ENCODE results near the gene SCMH1. TPM values are rescaled to one million over a fixed set of nuclear protein-coding genes. Genes with fewer than 3 reads are reported as not detected.
"Not testable (repeated sequence)": the region's sequence is repeated elsewhere in the genome, so short reads cannot be mapped to it uniquely, and the experiment has no call there.

The SCMH1 gene
- total RNA-seq, 1 donor from 2014 or later: 25.5 TPM

DNA sequence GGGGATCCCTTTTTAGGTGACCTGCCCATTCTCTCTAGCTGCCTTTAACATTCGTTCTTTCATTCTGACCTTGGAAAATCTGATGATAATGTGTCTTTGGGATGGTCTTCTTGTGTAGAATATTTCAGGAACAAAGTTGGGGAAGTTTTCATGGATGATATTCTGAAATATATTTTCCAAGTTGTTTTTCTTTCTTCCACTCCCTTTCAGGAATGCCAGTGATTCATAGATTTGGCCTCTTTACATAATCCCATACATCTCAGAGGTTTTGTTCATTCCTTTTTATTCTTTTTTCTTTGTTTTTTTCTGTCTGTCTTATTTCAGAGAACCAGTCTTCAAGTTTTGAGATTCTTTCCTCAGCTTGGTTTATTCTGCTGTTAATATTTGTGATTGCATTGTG is 13.9 kb upstream of the SCMH1 start:
- DNase-seq (ENCODE audit: low read depth): no peak
- TF ChIP-seq, protein P1, sequence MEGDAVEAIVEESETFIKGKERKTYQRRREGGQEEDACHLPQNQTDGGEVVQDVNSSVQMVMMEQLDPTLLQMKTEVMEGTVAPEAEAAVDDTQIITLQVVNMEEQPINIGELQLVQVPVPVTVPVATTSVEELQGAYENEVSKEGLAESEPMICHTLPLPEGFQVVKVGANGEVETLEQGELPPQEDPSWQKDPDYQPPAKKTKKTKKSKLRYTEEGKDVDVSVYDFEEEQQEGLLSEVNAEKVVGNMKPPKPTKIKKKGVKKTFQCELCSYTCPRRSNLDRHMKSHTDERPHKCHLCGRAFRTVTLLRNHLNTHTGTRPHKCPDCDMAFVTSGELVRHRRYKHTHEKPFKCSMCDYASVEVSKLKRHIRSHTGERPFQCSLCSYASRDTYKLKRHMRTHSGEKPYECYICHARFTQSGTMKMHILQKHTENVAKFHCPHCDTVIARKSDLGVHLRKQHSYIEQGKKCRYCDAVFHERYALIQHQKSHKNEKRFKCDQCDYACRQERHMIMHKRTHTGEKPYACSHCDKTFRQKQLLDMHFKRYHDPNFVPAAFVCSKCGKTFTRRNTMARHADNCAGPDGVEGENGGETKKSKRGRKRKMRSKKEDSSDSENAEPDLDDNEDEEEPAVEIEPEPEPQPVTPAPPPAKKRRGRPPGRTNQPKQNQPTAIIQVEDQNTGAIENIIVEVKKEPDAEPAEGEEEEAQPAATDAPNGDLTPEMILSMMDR (conservative IDR thresholded peaks at IDR 0.05; ENCODE audit: low read depth, low read length): no peak
- H3K4me3 ChIP-seq (ENCODE audit: low read depth, low read length): no peak overlapping the region

DNA sequence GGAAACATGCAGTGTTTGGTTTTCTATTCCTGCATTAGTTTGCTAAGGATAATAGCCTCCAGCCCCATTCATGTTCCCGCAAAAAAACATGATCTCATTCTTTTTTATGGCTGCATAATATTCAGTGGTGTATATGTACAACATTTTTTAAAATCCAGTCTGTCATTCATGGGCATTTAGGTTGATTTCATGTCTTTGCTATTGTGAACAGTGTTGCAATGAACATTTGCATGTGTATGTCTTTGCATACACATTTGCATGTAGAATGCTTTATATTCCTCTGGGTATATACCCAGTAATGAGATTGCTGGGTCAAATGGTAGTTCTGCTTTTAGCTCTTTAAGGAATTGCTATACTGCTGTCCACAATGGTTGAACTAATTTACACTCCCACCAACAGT is 9.0 kb upstream of the SCMH1 start:
- DNase-seq (ENCODE audit: low read depth): not testable (repeated sequence)

DNA sequence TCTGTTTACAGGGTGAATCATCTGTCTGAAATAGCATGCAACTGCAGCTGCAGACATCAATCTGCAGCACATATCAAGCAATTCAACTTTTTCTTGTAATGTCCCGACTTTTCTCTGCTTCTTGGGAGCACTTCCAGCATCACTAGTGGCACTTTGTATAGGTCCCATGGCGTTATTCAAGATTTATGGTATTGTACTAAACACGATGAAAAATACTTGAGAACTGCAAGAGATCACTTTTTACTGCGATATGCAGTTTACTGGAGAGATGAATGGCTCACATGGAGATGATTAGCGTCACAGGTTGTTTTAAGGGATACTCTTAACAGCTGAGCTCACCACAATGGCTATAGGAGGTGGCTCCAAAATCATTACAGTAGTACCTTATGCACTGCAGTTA is 7.2 kb upstream of the SCMH1 start:
- H3K4me3 ChIP-seq (ENCODE audit: low read depth, low read length): no peak overlapping the region
- TF ChIP-seq, protein P1 (conservative IDR thresholded peaks at IDR 0.05; ENCODE audit: low read depth, low read length): no peak
- no peak for DNase-seq (ENCODE audit: low read depth)

More for the DNA sequence above, 9.0 kb upstream of the SCMH1 start:
- H3K4me3 ChIP-seq (ENCODE audit: low read depth, low read length): not testable (repeated sequence)

DNA sequence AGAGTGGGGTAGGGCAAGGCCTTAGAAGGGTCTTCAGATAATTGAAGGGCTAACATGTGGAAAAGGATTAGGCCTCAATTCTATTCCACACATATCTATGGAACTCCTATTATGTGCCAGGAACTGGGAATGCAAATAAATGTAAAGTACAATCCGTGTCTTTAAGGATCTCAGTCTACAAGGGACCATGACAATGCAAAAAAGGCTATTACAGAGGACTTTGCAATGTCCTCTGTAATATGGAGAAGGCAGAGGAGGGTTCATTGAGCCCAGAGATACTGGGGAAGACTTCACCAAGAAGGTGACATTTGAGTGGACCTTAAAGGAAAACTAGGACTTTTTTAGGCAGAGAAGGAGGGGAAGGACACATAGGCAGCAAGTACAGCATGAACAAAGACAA is 4.5 kb upstream of the SCMH1 start:
- no peak for DNase-seq (ENCODE audit: low read depth)
- TF ChIP-seq, protein P1 (conservative IDR thresholded peaks at IDR 0.05; ENCODE audit: low read depth, low read length): no peak
- no peak overlapping the region for H3K4me3 ChIP-seq (ENCODE audit: low read depth, low read length)

DNA sequence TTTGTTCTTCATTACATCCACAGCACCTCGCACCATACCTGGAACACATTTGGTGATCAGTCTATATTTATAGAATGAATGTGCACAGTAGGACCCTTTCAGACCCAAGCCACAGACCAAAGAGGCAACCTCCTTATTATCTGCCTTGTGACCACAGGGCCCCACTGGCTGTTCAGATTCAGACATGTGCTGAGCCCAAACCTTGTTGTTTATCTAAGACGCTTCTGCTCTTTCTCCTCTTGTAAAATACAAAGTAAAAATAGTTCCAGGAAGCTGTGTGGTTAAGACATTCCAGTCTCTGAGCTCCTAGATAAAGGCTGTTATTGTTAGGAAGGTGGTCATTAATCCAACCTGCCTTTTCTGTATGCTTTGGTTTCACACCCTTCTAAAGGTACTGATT is 3.6 kb upstream of the SCMH1 start:
- TF ChIP-seq, protein P1 (conservative IDR thresholded peaks at IDR 0.05; ENCODE audit: low read depth, low read length): no peak
- H3K4me3 ChIP-seq (ENCODE audit: low read depth, low read length): no peak overlapping the region
- DNase-seq (ENCODE audit: low read depth): no peak

DNA sequence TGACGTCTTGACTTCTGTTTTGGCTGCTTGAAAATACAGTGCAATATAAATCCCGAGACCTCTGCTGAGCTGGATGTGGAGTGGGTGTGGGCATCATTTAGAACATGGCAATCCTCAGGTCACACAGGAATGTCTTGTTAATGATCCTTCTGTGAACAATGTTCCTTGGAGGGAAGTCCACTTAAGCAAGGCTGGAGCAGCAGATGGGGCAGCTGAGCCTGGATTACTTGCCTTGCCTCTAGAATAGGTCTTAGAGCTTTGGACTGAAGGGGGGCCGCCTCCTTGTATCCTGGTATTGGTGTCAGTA is 926 bp upstream of the SCMH1 start:
- no peak overlapping the region for H3K4me3 ChIP-seq (ENCODE audit: low read depth, low read length)
- no peak for DNase-seq (ENCODE audit: low read depth)
- TF ChIP-seq, protein P1 (conservative IDR thresholded peaks at IDR 0.05; ENCODE audit: low read depth, low read length): no peak

DNA sequence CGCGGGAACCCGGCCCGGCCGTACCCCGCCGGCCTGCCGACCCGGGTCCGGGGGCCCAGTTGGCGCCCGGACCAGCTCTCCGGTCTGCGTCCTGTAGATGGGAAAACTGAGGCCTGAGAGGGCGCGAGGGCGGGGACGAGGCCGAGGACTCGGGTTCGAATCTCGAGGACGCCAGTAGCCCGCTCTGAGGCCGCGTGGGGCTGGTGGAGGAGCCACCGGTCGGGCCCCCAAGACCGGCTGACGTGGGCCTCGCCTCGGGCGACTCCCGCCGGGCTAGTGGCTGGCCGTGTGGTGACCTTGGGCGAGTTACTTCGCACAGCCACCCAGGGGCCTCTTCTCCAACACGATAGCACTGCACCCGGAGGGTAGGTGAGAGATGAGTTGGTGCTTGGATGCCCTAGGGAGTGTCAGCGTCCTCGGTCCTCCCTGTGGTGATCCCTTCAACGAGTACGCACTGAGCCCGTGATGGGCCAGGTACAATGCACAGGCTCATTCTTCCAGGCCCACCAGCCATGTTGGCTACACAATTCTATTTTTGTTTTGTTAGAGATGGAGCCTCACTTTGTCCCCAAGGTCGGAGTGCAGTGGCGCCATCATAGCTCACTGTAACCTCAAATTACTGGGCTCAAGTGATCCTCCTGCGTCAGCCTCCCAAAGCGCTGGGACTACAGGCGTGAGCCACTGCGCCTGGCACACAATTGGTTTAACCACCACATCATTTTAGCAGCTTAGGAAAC is 404 bp upstream of the SCMH1 start:
- DNase-seq (ENCODE audit: low read depth): no peak
- TF ChIP-seq, protein P1 (conservative IDR thresholded peaks at IDR 0.05; ENCODE audit: low read depth, low read length): no peak
- peak overlapping the region; percentile 71 for H3K4me3 ChIP-seq (ENCODE audit: low read depth, low read length)

All from epithelial cell of proximal tubule (primary cell).